GM12878 (cell line): ENCODE measurements around the gene TSLP. TPM values are rescaled to one million over a fixed set of nuclear protein-coding genes. Genes with fewer than 3 reads are reported as not detected.

Experiments
- polyA plus RNA-seq, 11 experiments: library from polyadenylated mRNA; depleted of rRNA in 4 of 11; unstranded in 6 of 11; stranded (reverse) in 5 of 11; fragments of >200 nt; fragmentation: Nextera tagmentation in 4 of 11; fragmentation: Illumina TruSeq in 1 of 11; extraction: Ambion mirVana in 4 of 11; extraction: Trizol in 1 of 11; gene quantifications; 1 replicate in 1 of 11; 2 replicates in 10 of 11; pipeline versions ENCODE4 v1.2.1 to v1.2.3, GENCODE V29; 2011 to 2016; ENCODE audit warnings: inconsistent platforms in 2 of 11, missing spikeins in 2 of 11, low read depth in 1 of 11
- total RNA-seq, 4 experiments: library from RNA; depleted of rRNA in 3 of 4; stranded (reverse); fragments of >200 nt in 3 of 4; fragmentation: Illumina TruSeq in 1 of 4; extraction: Trizol in 1 of 4; gene quantifications; 2 replicates each; pipeline versions ENCODE4 v1.2.1 to v1.2.3, GENCODE V29; 2013 to 2021

TSLP gene
- total and polyA plus RNA-seq, 10 of the 15 experiments (the other 5 are each of a cell fraction or from before 2014, with no cell fraction given), result 0.05 to 0.32 TPM; not detected in 8

Other genes starting within 250 kb of the TSLP start
- 53.8 and 60.1 TPM in 2 replicates for gene WDR36, start 20.6 kb downstream of the TSLP start, total RNA-seq (2014; rRNA removed)
- 46.4 and 48.2 TPM in 2 replicates for gene WDR36, start 20.6 kb downstream of the TSLP start, total RNA-seq (2014; rRNA removed; fragmentation: Illumina TruSeq; extraction: Trizol)
- 45.9 and 49.5 TPM in 2 replicates for gene WDR36, start 20.6 kb downstream of the TSLP start, total RNA-seq (2021)
- 58.8 and 82.1 TPM in 2 replicates for gene WDR36, start 20.6 kb downstream of the TSLP start, polyA plus RNA-seq (2011; rRNA removed)
- 36.5 and 37.5 TPM in 2 replicates for gene WDR36, start 20.6 kb downstream of the TSLP start, polyA plus RNA-seq (2014; fragmentation: Illumina TruSeq; extraction: Trizol)
- gene WDR36, start 20.6 kb downstream of the TSLP start, polyA plus RNA-seq (2014; fragmentation: Nextera tagmentation; extraction: Ambion mirVana), result 10 to 100 TPM; 13.3 to 22.5 TPM
- gene WDR36, start 20.6 kb downstream of the TSLP start, polyA plus RNA-seq (2014; rRNA removed), result 25.5 and 26.2 TPM in 2 replicates
- 10 to 100 TPM; 55.0 to 61.8 TPM for gene WDR36, start 20.6 kb downstream of the TSLP start, polyA plus RNA-seq (2016; fragmentation: Nextera tagmentation; extraction: Ambion mirVana)
- 31.5 and 34.5 TPM in 2 replicates for gene CAMK4, start 152.7 kb downstream of the TSLP start, total RNA-seq (2014; rRNA removed)
- 51.0 and 55.6 TPM in 2 replicates for gene CAMK4, start 152.7 kb downstream of the TSLP start, total RNA-seq (2014; rRNA removed; fragmentation: Illumina TruSeq; extraction: Trizol)
- 51.9 and 54.4 TPM in 2 replicates for gene CAMK4, start 152.7 kb downstream of the TSLP start, total RNA-seq (2021)
- gene CAMK4, start 152.7 kb downstream of the TSLP start, polyA plus RNA-seq (2011; rRNA removed), result 35.8 and 47.1 TPM in 2 replicates
- gene CAMK4, start 152.7 kb downstream of the TSLP start, polyA plus RNA-seq (2014; fragmentation: Illumina TruSeq; extraction: Trizol), result 30.5 and 39.0 TPM in 2 replicates
- 10 to 100 TPM; 13.3 to 15.0 TPM for gene CAMK4, start 152.7 kb downstream of the TSLP start, polyA plus RNA-seq (2014; fragmentation: Nextera tagmentation; extraction: Ambion mirVana)
- 38.5 and 45.0 TPM in 2 replicates for gene CAMK4, start 152.7 kb downstream of the TSLP start, polyA plus RNA-seq (2014; rRNA removed)
- gene CAMK4, start 152.7 kb downstream of the TSLP start, polyA plus RNA-seq (2016; fragmentation: Nextera tagmentation; extraction: Ambion mirVana), result 10 to 100 TPM; 31.4 to 34.9 TPM